OCI-LY7 (cell line): ENCODE measurements around the gene KIF1A. TPM values are rescaled to one million over a fixed set of nuclear protein-coding genes. Genes with fewer than 3 reads are reported as not detected.

Source experiments
- BruUV-seq: library from RNA; stranded (reverse); fragments of 400-500 nt; replicated peaks from 2 replicates; lab custom pipeline; 2021; lab: Mats Ljungman, UMichigan
- CTCF ChIA-PET: fragments of 300-600 bp; sonication (Branson Sonifier 250); formaldehyde crosslinking; loops from one replicate; lab custom pipeline; 2022; ENCODE audit warnings: antibody characterized with exemption; ENCODE audit not compliant: unreplicated experiment; lab: Charles Lee
- POLR2A ChIA-PET: fragments of 300-600 bp; sonication (Branson Sonifier 250); formaldehyde crosslinking; loops from one replicate; lab custom pipeline; 2022; ENCODE audit warnings: antibody characterized with exemption; lab: Charles Lee
- DNase-seq: peaks from one replicate; pipeline ENCODE4 v3.0.0-alpha.2; 2015; ENCODE audit warnings: low spot score
- H2AFZ ChIP-seq: fragments of 200-600 bp; sonication (generic), shearing (Covaris generic); 2 replicates; pipeline ENCODE4 v1.6.1; 2014; ENCODE audit warnings: mild to moderate bottlenecking, antibody characterized with exemption, low read length, moderate library complexity
- H3K27ac ChIP-seq: fragments of 200-600 bp; sonication (generic); 2 replicates; pipeline ENCODE4 v1.5.1; 2014; ENCODE audit warnings: mixed run types, low read depth, mild to moderate bottlenecking, moderate library complexity, low read length, inconsistent platforms; ENCODE audit not compliant: poor library complexity, severe bottlenecking
- H3K36me3 ChIP-seq: fragments of 200-600 bp; sonication (generic); 2 replicates; pipeline ENCODE4 v1.6.1; 2014; ENCODE audit warnings: mild to moderate bottlenecking, antibody characterized with exemption, low read length, moderate library complexity, mixed read lengths; ENCODE audit not compliant: insufficient read depth
- H3K4me1 ChIP-seq: fragments of 200-600 bp; sonication (generic); 2 replicates; pipeline ENCODE4 v1.5.1; 2014; ENCODE audit warnings: mild to moderate bottlenecking, low read length; ENCODE audit not compliant: insufficient read depth, poor library complexity, severe bottlenecking
- H3K4me2 ChIP-seq: fragments of 200-600 bp; sonication (generic); 2 replicates; pipeline ENCODE4 v1.6.1; 2014; ENCODE audit warnings: mild to moderate bottlenecking, low read length
- H3K4me3 ChIP-seq: fragments of 200-600 bp; sonication (generic); 2 replicates; pipeline ENCODE4 v1.5.1; 2014; ENCODE audit warnings: mild to moderate bottlenecking, low read depth, low read length; ENCODE audit not compliant: poor library complexity, severe bottlenecking
- H3K79me2 ChIP-seq: fragments of 200-600 bp; sonication (generic); 2 replicates; pipeline ENCODE4 v1.6.1; 2016; ENCODE audit warnings: low read depth, mild to moderate bottlenecking, low read length, moderate library complexity, mixed read lengths; ENCODE audit not compliant: insufficient read depth
- H3K9me2 ChIP-seq: fragments of 200-600 bp; sonication (generic); 2 replicates; pipeline ENCODE4 v1.6.1; 2016; ENCODE audit warnings: mild to moderate bottlenecking, low read length, mixed read lengths; ENCODE audit not compliant: insufficient read depth
- H3K9me3 ChIP-seq: fragments of 200-600 bp; sonication (generic); 2 replicates; pipeline ENCODE4 v1.6.1; 2014; ENCODE audit warnings: mild to moderate bottlenecking, mixed run types, low read length, mixed read lengths
- H4K20me1 ChIP-seq: fragments of 200-600 bp; sonication (generic); 2 replicates; pipeline ENCODE4 v1.6.1; 2014; ENCODE audit warnings: mild to moderate bottlenecking, antibody characterized with exemption, low read length, moderate library complexity, mixed read lengths; ENCODE audit not compliant: insufficient read depth
- CTCF ChIP-seq: fragments of 200-600 bp; sonication (generic); conservative IDR thresholded peaks from 2 replicates; pipeline ENCODE4 v1.5.1; 2014; ENCODE audit warnings: mild to moderate bottlenecking, antibody characterized with exemption, low read length, moderate library complexity, mixed read lengths
- EZH2phosphoT487 ChIP-seq: fragments of 200-600 bp; sonication (generic); IDR thresholded peaks from 2 replicates; pipeline ENCODE4 v1.6.1; 2018; ENCODE audit warnings: low read depth, borderline replicate concordance, mild to moderate bottlenecking, mixed run types, antibody characterized with exemption, low read length, moderate library complexity, mixed read lengths
- intact Hi-C: fragments of 100-400 bp; cut with micrococcal nuclease; formaldehyde crosslinking; loops from one replicate; pipeline ENCODE4 v1.10.0; 2022; ENCODE audit not compliant: unreplicated experiment
- total RNA-seq, 2 experiments: library from RNA; depleted of rRNA in 1 of 2; stranded (reverse); fragments of >200 nt in 1 of 2; shearing (Covaris generic) in 1 of 2; gene quantifications; 2 replicates each; pipeline ENCODE4 v1.2.3, GENCODE V29; 2014 to 2022

Gene KIF1A
- total RNA-seq, 2 experiments from 2014 or later = not detected

GRCh38 chr2:240722796-240723735, 97.0 kb downstream of the KIF1A start:
- no peak for TF ChIP-seq CTCF
- TF ChIP-seq EZH2phosphoT487 = no peak
- Histone ChIP-seq H3K9me2 (no peaks in the 10 kb centered on the region), H3K27ac (no peak overlapping the region), H3K9me3 (no peaks in the 10 kb centered on the region), H3K79me2 (no peaks in the 10 kb centered on the region), H3K4me1 (no peaks in the 10 kb centered on the region), H3K4me2 (no peak overlapping the region), H4K20me1 (no peaks in the 10 kb centered on the region), H3K4me3 (no peak overlapping the region), H2AFZ (no peak overlapping the region), H3K36me3 (no peaks in the 10 kb centered on the region)
- intact Hi-C loops = no loop called here
- BruUV-seq = no TSS peak
- ChIA-PET CTCF (no interaction called here), POLR2A (interaction anchor here (0.5 kb wide), 1 partner anchor 1118 kb away, joined by 3 read pairs; no protein-coding TSS in a partner anchor)
- no peak for DNase-seq

- no peaks in the 10 kb centered on the region for H3K4me1 ChIP-seq
- no peak overlapping the region for H3K4me3 ChIP-seq
- no peaks in the 10 kb centered on the region for H3K9me2 ChIP-seq
- no peaks in the 10 kb centered on the region for H3K36me3 ChIP-seq
- CTCF ChIA-PET = no interaction called here
- no peaks in the 10 kb centered on the region for H3K79me2 ChIP-seq
- no peaks in the 10 kb centered on the region for H3K9me3 ChIP-seq
- no peak overlapping the region for H2AFZ ChIP-seq
- intact Hi-C loops = no loop called here
- BruUV-seq = no TSS peak
- no peak for DNase-seq
- POLR2A ChIA-PET = interaction anchor here (0.5 kb wide), 1 partner anchor 1119 kb away, joined by 3 read pairs; no protein-coding TSS in a partner anchor
- no peak overlapping the region for H3K27ac ChIP-seq
- no peaks in the 10 kb centered on the region for H4K20me1 ChIP-seq
- no peak overlapping the region for H3K4me2 ChIP-seq
- TF ChIP-seq CTCF (no peak), EZH2phosphoT487 (no peak)
These were observed 97.6 kb downstream of the KIF1A start for GRCh38 chr2:240722376-240722775.

- Histone ChIP-seq H3K27ac (no peak overlapping the region), H4K20me1 (no peaks in the 10 kb centered on the region), H3K4me2 (no peak overlapping the region), H3K79me2 (no peaks in the 10 kb centered on the region), H3K9me2 (no peaks in the 10 kb centered on the region), H3K4me1 (no peaks in the 10 kb centered on the region), H3K4me3 (no peak overlapping the region), H3K36me3 (no peaks in the 10 kb centered on the region), H3K9me3 (no peaks in the 10 kb centered on the region), H2AFZ (no peak overlapping the region)
- TF ChIP-seq EZH2phosphoT487 (no peak), CTCF (no peak)
- no peak for DNase-seq
- intact Hi-C loops = no loop called here
- no TSS peak for BruUV-seq
- ChIA-PET POLR2A (no interaction called here), CTCF (no interaction called here)
These were observed 98.3 kb downstream of the KIF1A start for GRCh38 chr2:240721596-240722180.
